Breast epithelium (tissue), 4 donors: ENCODE measurements around the gene LSM6. TPM values are rescaled to one million over a fixed set of nuclear protein-coding genes. Genes with fewer than 3 reads are reported as not detected.
A peak's percentile ranks its signal among the peaks of the same experiment; 100 is the strongest.

Source experiments
- DNase-seq, 2 donors: peaks; one replicate each; pipeline ENCODE4 v3.0.0-alpha.2; 2019; ENCODE audit warnings: low spot score in 2 of 2
- H3K27ac ChIP-seq, 2 donors: fragments of 200-600 bp; sonication (generic) in 1 of 2; one replicate each; pipeline ENCODE4 v1.5.1; 2016 to 2019; ENCODE audit warnings: mild to moderate bottlenecking in 1 of 2
- H3K27me3 ChIP-seq, 2 donors: fragments of 200-600 bp; sonication (generic) in 1 of 2; one replicate each; pipeline versions ENCODE4 v1.5.1 to v1.6.0; 2017 to 2019; ENCODE audit warnings: control low read depth in 1 of 2, mild to moderate bottlenecking in 1 of 2
- H3K36me3 ChIP-seq: fragments of 200-600 bp; one replicate; pipeline ENCODE4 v1.5.1; 2019
- H3K4me1 ChIP-seq, 2 donors: fragments of 200-600 bp; sonication (generic); one replicate each; pipeline ENCODE4 v1.5.1; 2016 to 2019; ENCODE audit warnings: control low read depth in 1 of 2
- H3K4me3 ChIP-seq, 3 donors: fragments of 200-600 bp; sonication (generic); 1 replicate in 2 of 3; 2 replicates in 1 of 3; pipeline ENCODE4 v1.5.1; 2016 to 2019; ENCODE audit warnings: mild to moderate bottlenecking in 3 of 3, moderate library complexity in 2 of 3
- H3K9me3 ChIP-seq, 2 donors: fragments of 200-600 bp; sonication (generic) in 1 of 2; one replicate each; pipeline ENCODE4 v1.5.1; 2016 to 2019; ENCODE audit warnings: control low read depth in 1 of 2
- POLR2A ChIP-seq: fragments of 450-650 bp; IDR thresholded peaks from one replicate; pipeline ENCODE4 v1.6.1; 2016; ENCODE audit warnings: antibody characterized with exemption, mild to moderate bottlenecking, moderate library complexity
- POLR2AphosphoS5 ChIP-seq, 3 donors: sonication (generic); formaldehyde crosslinking; IDR thresholded peaks; one replicate each; pipeline ENCODE4 v1.6.1; 2017; ENCODE audit warnings: antibody characterized with exemption in 3 of 3
- intact Hi-C: fragments of 100-400 bp; cut with DNase I; formaldehyde crosslinking; loops from one replicate; pipeline ENCODE4 v1.15.1; 2023; ENCODE audit warnings: low total_unique reads
- total RNA-seq, 3 donors: library from RNA; depleted of rRNA; stranded (reverse); fragments of >200 nt; gene quantifications; one replicate each; pipeline ENCODE4 v1.1.0, GENCODE V29; 2016
- TF ChIP-seq, protein P1 (sequence below), 3 donors: fragments of 450-650 bp; IDR thresholded peaks; one replicate each; pipeline ENCODE4 v1.5.1; 2016 to 2017; ENCODE audit warnings: antibody characterized with exemption in 3 of 3, mild to moderate bottlenecking in 3 of 3, moderate library complexity in 3 of 3

LSM6 gene
- 10 to 100 TPM; 23.1 to 38.4 (median 28.8) TPM for total RNA-seq

DNA sequence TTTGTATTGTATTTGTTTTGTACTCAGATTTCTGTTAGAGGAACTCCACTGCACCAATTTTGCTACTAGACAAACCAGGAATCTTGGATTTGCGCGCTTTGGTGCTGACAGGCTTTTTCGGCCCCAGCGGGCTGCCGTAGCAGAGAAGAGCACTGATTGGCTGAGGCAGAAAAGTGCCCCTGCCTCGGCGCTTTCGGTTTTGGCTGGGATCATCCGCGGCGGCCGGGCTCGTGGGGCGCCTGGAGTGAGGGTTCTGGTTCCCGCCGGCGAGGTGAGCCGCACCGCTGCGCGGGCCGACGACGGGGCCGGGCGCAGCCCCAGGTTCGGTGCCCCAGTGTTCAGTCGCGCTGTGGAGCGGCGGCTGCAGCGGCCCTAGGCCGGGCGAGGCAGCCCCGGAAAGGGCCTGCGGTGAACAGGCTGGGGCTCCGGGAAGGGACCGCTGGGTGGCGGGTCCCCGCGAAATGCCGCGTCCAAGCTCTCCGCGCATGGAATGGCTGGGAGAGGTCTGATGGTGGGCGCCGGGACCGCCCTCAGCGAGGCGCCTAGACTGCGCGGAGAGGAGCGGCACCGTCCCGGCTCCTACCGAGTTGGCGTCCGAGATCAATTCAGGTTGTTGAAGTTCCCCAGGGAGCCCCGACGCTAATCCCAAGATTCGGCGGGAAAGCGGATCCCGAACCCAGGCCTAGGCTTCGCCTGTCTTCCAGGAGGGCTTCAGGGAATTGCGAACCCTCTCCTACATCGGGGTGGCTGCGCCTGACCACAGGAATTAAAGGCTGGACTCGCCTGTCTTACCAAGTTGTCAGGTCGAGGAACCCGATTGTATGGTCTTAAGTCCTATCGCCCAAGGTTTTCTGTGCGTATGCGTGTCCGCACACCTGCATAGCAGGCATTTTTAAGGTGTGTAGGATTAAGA, at the start of gene LSM6:
LSM6 (plus strand) TSS at position 178 of the 913 bp plus-strand sequence. CDS start 7,204 bp downstream, outside the sequence.
- H3K27ac ChIP-seq: peak within 1 kb of the TSS; percentile 94 to 96
- DNase-seq: peak; percentile 76 to 83
- no peaks in the 10 kb centered on the region for H3K9me3 ChIP-seq
- intact Hi-C loops: no loop called here
- H3K36me3 ChIP-seq: no peaks in the 10 kb centered on the region
- H3K4me1 ChIP-seq: peaks cover 4 to 13% of the 10 kb centered on the region in 2 donors
- H3K4me3 ChIP-seq: peak within 1 kb of the TSS; percentile 79 to 89 (median 80)
- H3K27me3 ChIP-seq: no peaks in the 10 kb centered on the region
- TF ChIP-seq POLR2A: peak; percentile 67
- TF ChIP-seq, protein P1, sequence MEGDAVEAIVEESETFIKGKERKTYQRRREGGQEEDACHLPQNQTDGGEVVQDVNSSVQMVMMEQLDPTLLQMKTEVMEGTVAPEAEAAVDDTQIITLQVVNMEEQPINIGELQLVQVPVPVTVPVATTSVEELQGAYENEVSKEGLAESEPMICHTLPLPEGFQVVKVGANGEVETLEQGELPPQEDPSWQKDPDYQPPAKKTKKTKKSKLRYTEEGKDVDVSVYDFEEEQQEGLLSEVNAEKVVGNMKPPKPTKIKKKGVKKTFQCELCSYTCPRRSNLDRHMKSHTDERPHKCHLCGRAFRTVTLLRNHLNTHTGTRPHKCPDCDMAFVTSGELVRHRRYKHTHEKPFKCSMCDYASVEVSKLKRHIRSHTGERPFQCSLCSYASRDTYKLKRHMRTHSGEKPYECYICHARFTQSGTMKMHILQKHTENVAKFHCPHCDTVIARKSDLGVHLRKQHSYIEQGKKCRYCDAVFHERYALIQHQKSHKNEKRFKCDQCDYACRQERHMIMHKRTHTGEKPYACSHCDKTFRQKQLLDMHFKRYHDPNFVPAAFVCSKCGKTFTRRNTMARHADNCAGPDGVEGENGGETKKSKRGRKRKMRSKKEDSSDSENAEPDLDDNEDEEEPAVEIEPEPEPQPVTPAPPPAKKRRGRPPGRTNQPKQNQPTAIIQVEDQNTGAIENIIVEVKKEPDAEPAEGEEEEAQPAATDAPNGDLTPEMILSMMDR (IDR thresholded peaks at IDR 0.05): peak in 1 of 3 donors; percentile 13
- peak; percentile 30 to 85 (median 77) for TF ChIP-seq POLR2AphosphoS5 (IDR thresholded peaks at IDR 0.05)

DNA sequence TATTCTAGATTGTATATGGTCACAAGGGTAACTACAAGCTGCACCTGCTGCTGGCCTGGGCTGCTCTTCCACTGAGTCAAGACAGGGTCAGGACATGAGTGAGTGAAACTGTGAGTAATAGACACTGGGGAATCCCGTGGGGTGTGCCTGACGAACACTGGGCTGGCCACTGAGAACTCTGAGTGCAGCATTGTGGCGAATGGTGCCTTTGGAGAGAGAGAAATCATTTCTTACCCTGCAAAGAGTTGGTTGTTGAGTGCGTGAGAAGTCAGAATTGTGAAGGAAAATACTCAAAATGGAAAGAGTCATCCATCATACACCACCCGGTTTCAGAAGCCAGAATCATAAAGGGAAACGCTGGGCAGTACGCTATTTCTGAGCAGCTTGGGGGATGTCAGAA, 43.1 kb upstream of the LSM6 start:
- H3K27ac ChIP-seq: no peak overlapping the region
- intact Hi-C loops: no loop called here
- DNase-seq: no peak

DNA sequence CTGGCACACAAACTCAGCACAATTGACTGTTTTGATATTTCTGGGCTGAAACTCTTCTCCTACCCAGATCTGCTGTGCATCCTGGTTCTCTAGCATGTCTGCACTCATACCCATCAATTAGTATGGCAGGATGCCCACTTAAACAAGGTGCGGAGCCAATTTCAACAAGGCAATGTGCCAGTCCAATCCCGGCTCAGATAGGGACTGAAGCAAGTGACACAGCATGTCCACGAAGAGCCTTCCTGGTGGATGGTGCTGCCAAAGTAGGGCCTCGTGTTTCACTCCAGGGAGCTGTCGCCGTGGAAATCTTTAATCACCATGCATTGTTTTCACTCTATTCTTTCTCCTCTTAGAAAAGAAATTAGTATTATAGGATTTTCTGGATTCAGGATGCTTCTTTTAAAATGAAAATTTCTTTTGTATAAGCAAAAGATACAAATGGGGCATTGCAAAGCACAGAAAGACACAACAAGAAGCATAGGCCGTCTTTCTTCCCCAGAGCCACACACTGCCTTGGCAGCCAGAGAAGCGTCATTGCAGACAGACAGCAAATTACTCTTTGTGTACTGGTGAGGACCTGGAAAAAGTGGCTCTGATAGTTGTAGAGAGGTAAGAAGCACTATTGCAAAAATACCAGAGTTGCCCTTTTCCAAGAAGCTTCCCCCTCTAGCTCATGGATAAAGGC, 40.6 kb upstream of the LSM6 start:
- Histone ChIP-seq H3K27me3 (no peaks in the 10 kb centered on the region), H3K4me1 (no peaks in the 10 kb centered on the region), H3K9me3 (no peaks in the 10 kb centered on the region), H3K4me3 (no peak overlapping the region), H3K27ac (peak overlapping the region; percentile 3 to 54), H3K36me3 (no peaks in the 10 kb centered on the region)
- TF ChIP-seq POLR2A (no peak), POLR2AphosphoS5 (IDR thresholded peaks at IDR 0.05) (no peak)
- TF ChIP-seq, protein P1 (IDR thresholded peaks at IDR 0.05): no peak
- intact Hi-C loops: no loop called here
- peak; percentile 78 to 82 for DNase-seq

More for the DNA sequence above, 43.1 kb upstream of the LSM6 start:
- TF ChIP-seq, protein P1 (IDR thresholded peaks at IDR 0.05): no peak
- TF ChIP-seq POLR2AphosphoS5 (IDR thresholded peaks at IDR 0.05) (no peak), POLR2A (no peak)
- Histone ChIP-seq H3K4me1 (no peaks in the 10 kb centered on the region), H3K27me3 (no peaks in the 10 kb centered on the region), H3K9me3 (no peaks in the 10 kb centered on the region), H3K4me3 (no peak overlapping the region), H3K36me3 (no peaks in the 10 kb centered on the region)

DNA sequence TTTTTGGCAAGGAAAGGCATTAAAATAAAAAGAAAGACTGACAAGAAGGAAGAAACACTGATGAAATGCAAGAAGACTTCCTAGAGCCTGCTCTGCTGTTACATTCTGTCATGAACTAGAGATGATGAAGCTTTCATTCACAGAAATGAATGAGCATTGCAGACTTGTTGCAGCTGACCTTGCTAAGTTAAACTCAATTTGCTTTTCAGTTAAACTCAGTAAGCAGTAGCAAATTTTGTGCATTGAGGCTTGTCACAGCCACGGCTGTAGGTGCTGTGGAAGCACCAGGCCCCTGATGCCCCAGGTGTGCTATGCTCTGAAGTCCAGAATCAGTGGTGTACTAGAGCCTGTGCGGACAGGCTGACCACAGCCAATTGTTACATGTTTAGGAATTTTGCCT, 39.6 kb upstream of the LSM6 start:
- H3K4me1 ChIP-seq: no peaks in the 10 kb centered on the region
- no peaks in the 10 kb centered on the region for H3K27me3 ChIP-seq
- H3K9me3 ChIP-seq: no peaks in the 10 kb centered on the region
- no peaks in the 10 kb centered on the region for H3K36me3 ChIP-seq
- no peak for TF ChIP-seq POLR2A
- H3K27ac ChIP-seq: no peak overlapping the region
- intact Hi-C loops: no loop called here
- no peak overlapping the region for H3K4me3 ChIP-seq
- no peak for DNase-seq

DNA sequence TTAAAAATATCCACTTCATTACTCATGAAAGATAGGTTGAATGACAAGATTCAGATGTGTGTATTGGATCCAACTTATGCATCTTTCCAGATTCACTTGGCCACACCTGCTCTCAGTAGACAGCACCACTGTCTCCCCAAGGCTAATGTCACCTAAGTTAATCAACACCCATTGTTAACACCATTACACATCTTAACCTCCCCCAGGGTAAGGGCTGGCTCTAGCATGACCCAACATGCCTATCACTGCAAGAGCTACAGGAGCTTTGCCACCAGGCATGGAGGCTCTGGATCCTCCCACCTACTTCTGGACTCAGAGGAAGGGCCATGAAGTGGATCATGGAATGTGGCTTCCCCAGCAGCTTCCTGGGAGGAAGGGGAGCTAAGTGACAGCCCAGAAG, 32.8 kb upstream of the LSM6 start:
- TF ChIP-seq, protein P1 (IDR thresholded peaks at IDR 0.05): no peak
- TF ChIP-seq POLR2A (no peak), POLR2AphosphoS5 (IDR thresholded peaks at IDR 0.05) (no peak)
- Histone ChIP-seq H3K27ac (no peak overlapping the region), H3K9me3 (no peaks in the 10 kb centered on the region), H3K27me3 (no peaks in the 10 kb centered on the region), H3K4me3 (no peak overlapping the region), H3K4me1 (no peaks in the 10 kb centered on the region), H3K36me3 (no peaks in the 10 kb centered on the region)
- intact Hi-C loops: no loop called here
- no peak for DNase-seq
